Measurements from ENCODE around the gene ECE1.

DNA sequence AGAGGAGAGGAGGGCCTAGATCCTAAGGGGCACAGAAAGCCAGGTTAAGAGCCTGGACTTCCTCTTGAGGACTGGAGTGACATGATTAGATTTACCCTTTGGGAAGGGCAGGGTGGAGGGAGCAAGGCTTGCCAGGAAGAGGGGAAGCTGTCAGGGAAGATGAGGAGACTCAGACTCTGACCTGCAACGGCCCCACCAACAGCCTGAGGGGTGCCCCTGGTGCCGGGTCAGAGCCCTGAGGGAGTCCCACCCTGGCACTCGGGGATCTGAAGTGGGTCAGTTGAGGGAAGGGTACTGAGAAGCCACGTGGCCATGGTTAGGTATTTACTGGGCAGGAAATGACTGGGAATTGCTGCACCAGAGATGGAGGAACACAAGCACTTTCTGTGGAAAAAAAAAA is 9.8 kb downstream of the ECE1 start:
- no peak for TF ChIP-seq MYC (IDR thresholded peaks at IDR 0.05; ENCODE audit: insufficient read depth, insufficient read length, insufficient replicate concordance, low read length, severe bottlenecking)
- TF ChIP-seq, protein P1, sequence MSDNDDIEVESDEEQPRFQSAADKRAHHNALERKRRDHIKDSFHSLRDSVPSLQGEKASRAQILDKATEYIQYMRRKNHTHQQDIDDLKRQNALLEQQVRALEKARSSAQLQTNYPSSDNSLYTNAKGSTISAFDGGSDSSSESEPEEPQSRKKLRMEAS (IDR thresholded peaks at IDR 0.05; ENCODE audit: low read depth, low read length): no peak
- TF ChIP-seq POLR2A (IDR thresholded peaks at IDR 0.05; ENCODE audit: low read depth, low read length): no peak
- no peak for TF ChIP-seq CBFB (IDR thresholded peaks at IDR 0.05; ENCODE audit: low read depth)
- TF ChIP-seq, protein P2, sequence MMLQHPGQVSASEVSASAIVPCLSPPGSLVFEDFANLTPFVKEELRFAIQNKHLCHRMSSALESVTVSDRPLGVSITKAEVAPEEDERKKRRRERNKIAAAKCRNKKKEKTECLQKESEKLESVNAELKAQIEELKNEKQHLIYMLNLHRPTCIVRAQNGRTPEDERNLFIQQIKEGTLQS (IDR thresholded peaks at IDR 0.05; ENCODE audit: borderline replicate concordance, extremely low read depth, low read depth, low read length): no peak

All from GM12878 (cell line).